ENCODE results near the gene TMPRSS11D. TPM values are rescaled to one million over a fixed set of nuclear protein-coding genes. Genes with fewer than 3 reads are reported as not detected.
A peak's percentile ranks its signal among the peaks of the same experiment; 100 is the strongest.

Gene TMPRSS11D
- total RNA-seq, 1 experiment from 2014 or later = not detected

DNA sequence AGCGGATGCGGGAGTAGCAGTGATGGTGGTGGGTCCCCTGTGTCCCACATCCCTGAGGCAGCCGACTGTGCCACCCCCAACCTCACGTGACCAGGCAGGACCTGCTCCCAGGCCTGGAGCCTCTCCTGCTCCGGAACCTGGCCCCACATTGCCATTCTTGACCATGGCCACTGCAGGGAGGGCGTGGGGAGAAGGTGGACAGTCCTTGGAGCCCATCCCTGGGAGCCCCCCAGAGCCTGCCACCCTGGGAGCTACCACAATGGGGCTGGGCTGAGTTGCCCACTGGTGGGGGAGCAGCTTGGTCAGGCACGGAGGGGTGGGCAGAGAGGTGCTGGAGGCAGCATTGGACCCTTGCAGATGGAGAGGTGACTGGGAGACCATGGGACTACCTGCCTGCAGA is 42.7 kb upstream of the TMPRSS11D start:
- Mint-ChIP-seq H3K36me3 (ENCODE audit: insufficient read depth in 1 of 3, low read depth in 3 of 3) (no peaks in the 10 kb centered on the region), H3K4me3 (no peak overlapping the region), H3K27ac (peak overlapping the region in 1 of 3 experiments; percentile 44; a peak in 1 of 7 replicates), H3K27me3 (ENCODE audit: low read depth) (no peaks in the 10 kb centered on the region), H3K9me3 (peaks cover 0 to 2% of the 10 kb centered on the region in 2 experiments; a peak in 1 of 5 replicates), H3K4me1 (peaks cover 0 to 2% of the 10 kb centered on the region in 2 experiments; a peak in 1 of 4 replicates)
- Histone ChIP-seq H2BK15ac (ENCODE audit: low read depth, low read length) (no peak overlapping the region), H3K9me3 (ENCODE audit: control insufficient read depth, low read depth, low read length) (no peaks in the 10 kb centered on the region), H3K56ac (ENCODE audit: insufficient read length, low read depth, low read length) (no peak overlapping the region), H3K27me3 (ENCODE audit: insufficient read depth, low read length) (no peaks in the 10 kb centered on the region), H3K79me1 (ENCODE audit: insufficient read depth, low read depth, low read length, poor library complexity, severe bottlenecking) (no peaks in the 10 kb centered on the region), H3K9ac (ENCODE audit: extremely low read depth, insufficient read length, low read length) (no peak overlapping the region), H4K20me1 (ENCODE audit: control insufficient read depth, insufficient read depth, insufficient read length) (no peaks in the 10 kb centered on the region), H3K4ac (ENCODE audit: low read depth, low read length) (no peak overlapping the region), H3K4me1 (ENCODE audit: insufficient read depth, low read length) (no peaks in the 10 kb centered on the region), H2BK120ac (ENCODE audit: low read depth, low read length, poor library complexity, severe bottlenecking) (no peak overlapping the region), H3K23me2 (ENCODE audit: insufficient read length, low read depth, low read length, poor library complexity, severe bottlenecking) (no peaks in the 10 kb centered on the region), H3K79me2 (ENCODE audit: insufficient read depth, low read length) (no peaks in the 10 kb centered on the region), H2BK5ac (ENCODE audit: insufficient read length, low read length) (no peak overlapping the region), H3T11ph (ENCODE audit: low read length) (no peak overlapping the region), H3K23ac (ENCODE audit: insufficient read length, low read depth, low read length) (no peak overlapping the region), H2AFZ (ENCODE audit: low read length) (no peak overlapping the region), H2AK5ac (ENCODE audit: insufficient read length, low read length) (no peak overlapping the region), H2BK20ac (ENCODE audit: low read depth, low read length, poor library complexity, severe bottlenecking) (no peak overlapping the region), H4K91ac (ENCODE audit: insufficient read length, low read depth, low read length) (no peak overlapping the region), H3K18ac (ENCODE audit: insufficient read length, low read depth, low read length) (no peak overlapping the region), H3K14ac (ENCODE audit: insufficient read depth, low read length) (no peak overlapping the region), H4K5ac (ENCODE audit: insufficient read length, low read depth, low read length) (no peak overlapping the region), H2BK12ac (ENCODE audit: insufficient read length, low read depth, low read length) (no peak overlapping the region), H3K27ac (ENCODE audit: insufficient read length, low read depth, low read length) (no peak overlapping the region), H3K4me2 (ENCODE audit: insufficient read depth, insufficient read length, low read length) (no peak overlapping the region), H4K8ac (replicated peaks; ENCODE audit: insufficient read length, low read depth, low read length) (no peak overlapping the region)
- no CpG with 5 or more reads among the region's 7 CpGs for WGBS (ENCODE audit: extremely low coverage, insufficient read length, low lambda C conversion rate)
- DNase-seq = no peak
- TF ChIP-seq, protein P1, sequence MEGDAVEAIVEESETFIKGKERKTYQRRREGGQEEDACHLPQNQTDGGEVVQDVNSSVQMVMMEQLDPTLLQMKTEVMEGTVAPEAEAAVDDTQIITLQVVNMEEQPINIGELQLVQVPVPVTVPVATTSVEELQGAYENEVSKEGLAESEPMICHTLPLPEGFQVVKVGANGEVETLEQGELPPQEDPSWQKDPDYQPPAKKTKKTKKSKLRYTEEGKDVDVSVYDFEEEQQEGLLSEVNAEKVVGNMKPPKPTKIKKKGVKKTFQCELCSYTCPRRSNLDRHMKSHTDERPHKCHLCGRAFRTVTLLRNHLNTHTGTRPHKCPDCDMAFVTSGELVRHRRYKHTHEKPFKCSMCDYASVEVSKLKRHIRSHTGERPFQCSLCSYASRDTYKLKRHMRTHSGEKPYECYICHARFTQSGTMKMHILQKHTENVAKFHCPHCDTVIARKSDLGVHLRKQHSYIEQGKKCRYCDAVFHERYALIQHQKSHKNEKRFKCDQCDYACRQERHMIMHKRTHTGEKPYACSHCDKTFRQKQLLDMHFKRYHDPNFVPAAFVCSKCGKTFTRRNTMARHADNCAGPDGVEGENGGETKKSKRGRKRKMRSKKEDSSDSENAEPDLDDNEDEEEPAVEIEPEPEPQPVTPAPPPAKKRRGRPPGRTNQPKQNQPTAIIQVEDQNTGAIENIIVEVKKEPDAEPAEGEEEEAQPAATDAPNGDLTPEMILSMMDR (conservative IDR thresholded peaks at IDR 0.05) = no peak

All from H9 (cell line).